A673 (cell line): Measurements from ENCODE around the gene GZMA.

Experiments used
- CTCF ChIP-seq: fragments of 300-800, 200-600 bp; sonication (generic); conservative IDR thresholded peaks from 2 replicates; pipeline ENCODE4 v1.5.1; 2017; ENCODE audit warnings: low read depth, mild to moderate bottlenecking, antibody characterized with exemption, low read length, moderate library complexity, mixed read lengths
- EZH2 ChIP-seq: fragments of 200-600 bp; sonication (generic); IDR thresholded peaks from 2 replicates; pipeline ENCODE4 v1.6.1; 2017; ENCODE audit warnings: borderline replicate concordance, low read depth, mild to moderate bottlenecking, mixed read lengths, antibody characterized with exemption, low read length; ENCODE audit not compliant: poor library complexity, severe bottlenecking

DNA sequence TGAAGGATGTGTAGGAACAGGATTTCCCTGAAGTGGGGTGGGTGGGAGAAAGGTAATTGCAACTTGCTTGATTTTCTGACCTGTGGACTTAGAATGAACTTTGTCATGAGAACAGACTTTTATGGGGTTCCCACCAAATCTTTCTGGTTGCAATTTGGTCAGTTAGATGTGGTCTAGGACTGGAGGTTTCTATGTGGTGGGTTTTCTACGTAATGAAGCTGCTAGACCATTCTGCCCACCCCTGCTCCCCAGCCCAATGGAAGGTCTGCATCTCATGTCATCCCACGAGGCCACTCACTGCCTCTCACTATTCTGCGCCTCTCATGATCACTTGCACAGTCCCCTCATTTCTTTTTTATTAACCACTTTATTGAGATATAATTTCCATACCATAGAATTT is 37.9 kb upstream of the GZMA start:
- TF ChIP-seq CTCF (no peak), EZH2 (no peak)
